RWPE1 (cell line): ENCODE results near the gene ATXN10.
"Not testable (repeated sequence)": the region's sequence is repeated elsewhere in the genome, so short reads cannot be mapped to it uniquely, and the experiment has no call there.

ENCODE experiments used
- CTCF ChIA-PET: fragments of 350-600 bp; sonication (Branson Sonifier 250); formaldehyde crosslinking; extraction: SDS; loops from one replicate; lab custom pipeline; 2021; lab: Yijun Ruan, JAX
- POLR2A ChIA-PET: fragments of 400-600 bp; formaldehyde crosslinking; extraction: SDS; loops from one replicate; lab custom pipeline; 2020; ENCODE audit warnings: antibody characterized with exemption; ENCODE audit not compliant: low non-redundant PET; lab: Yijun Ruan, JAX
- DNase-seq: peaks from one replicate; pipeline ENCODE4 v3.0.0; 2012; ENCODE audit warnings: low spot score
- H3K27ac ChIP-seq: fragments of 450-650 bp; 2 replicates; pipeline ENCODE4 v1.5.1; 2017
- CTCF ChIP-seq: fragments of 450-650 bp; conservative IDR thresholded peaks from 2 replicates; pipeline ENCODE4 v1.5.1; 2017; ENCODE audit warnings: low read depth, mild to moderate bottlenecking

The ATXN10 gene

GRCh38 chr22:45671783-45672563 is at the start of gene ATXN10:
Gene ATXN10 (plus strand): TSS chr22:45671834. CDS start chr22:45672064, 230 bp downstream.
- TF ChIP-seq CTCF, result no peak
- peak within 1 kb of the TSS; percentile 82 for H3K27ac ChIP-seq
- POLR2A ChIA-PET, result interaction anchor here (0.6 kb wide), 1 partner anchor 14 kb away, joined by 3 read pairs; no protein-coding TSS in a partner anchor
- DNase-seq, result peak; percentile 31
- CTCF ChIA-PET, result interaction anchor here (0.6 kb wide), 1 partner anchor 94 kb away, joined by 3 read pairs; no protein-coding TSS in a partner anchor

GRCh38 chr22:45621836-45622600 is 49.6 kb upstream of the ATXN10 start:
- CTCF ChIA-PET, result no interaction called here
- POLR2A ChIA-PET, result no interaction called here
- no peak for TF ChIP-seq CTCF

GRCh38 chr22:45623464-45624145 is 48.0 kb upstream of the ATXN10 start:
- POLR2A ChIA-PET, CTCF ChIA-PET, H3K27ac ChIP-seq, DNase-seq: not testable (repeated sequence)

More at GRCh38 chr22:45621836-45622600, 49.6 kb upstream of the ATXN10 start:
- DNase-seq, result no peak
- no peak overlapping the region for H3K27ac ChIP-seq

- CTCF ChIA-PET, result no interaction called here
Measured at GRCh38 chr22:45626198-45626651, 45.4 kb upstream of the ATXN10 start.

GRCh38 chr22:45627489-45628233 is 44.0 kb upstream of the ATXN10 start:
- no peak overlapping the region; the same call in 1 of the 2 replicates for H3K27ac ChIP-seq
- no peak for DNase-seq
- ChIA-PET POLR2A (no interaction called here), CTCF (no interaction called here)
- TF ChIP-seq CTCF, result no peak

More at GRCh38 chr22:45626198-45626651, 45.4 kb upstream of the ATXN10 start:
- no peak for TF ChIP-seq CTCF
- peak; percentile 85 for DNase-seq
- H3K27ac ChIP-seq, result peak overlapping the region; percentile 75
- POLR2A ChIA-PET, result interaction anchor here (0.6 kb wide), 1 partner anchor 894 kb away, joined by 3 read pairs; no protein-coding TSS in a partner anchor

- CTCF ChIA-PET, result no interaction called here
- TF ChIP-seq CTCF, result no peak
- POLR2A ChIA-PET, result no interaction called here
- no peak overlapping the region for H3K27ac ChIP-seq
- DNase-seq, result no peak
Measured at GRCh38 chr22:45628515-45628914, 43.1 kb upstream of the ATXN10 start.
